GM15510 (cell line): ENCODE measurements around the gene ZCCHC7.

Source experiments
- POLR2A ChIP-seq: IDR thresholded peaks from 3 replicates; pipeline ENCODE4 v1.6.1; 2011; ENCODE audit warnings: borderline replicate concordance; ENCODE audit not compliant: insufficient read length; ENCODE audit errors: extremely low read depth

The ZCCHC7 gene

GRCh38 chr9:37126214-37126788 lies 5.9 kb downstream of the ZCCHC7 start:
- TF ChIP-seq POLR2A = no peak

- no peak for TF ChIP-seq POLR2A
These were observed 6.6 kb downstream of the ZCCHC7 start for GRCh38 chr9:37127018-37127417.

GRCh38 chr9:37128051-37128450 lies 7.7 kb downstream of the ZCCHC7 start:
- TF ChIP-seq POLR2A = no peak

GRCh38 chr9:37134166-37134565 lies 13.8 kb downstream of the ZCCHC7 start:
- TF ChIP-seq POLR2A = no peak

- no peak for TF ChIP-seq POLR2A
These were observed 20.6 kb downstream of the ZCCHC7 start for GRCh38 chr9:37141015-37141414.

- TF ChIP-seq POLR2A = no peak
These were observed 24.4 kb downstream of the ZCCHC7 start for GRCh38 chr9:37144762-37145161.

- no peak for TF ChIP-seq POLR2A
These were observed 26.0 kb downstream of the ZCCHC7 start for GRCh38 chr9:37146410-37146809.

GRCh38 chr9:37148181-37148580 lies 27.8 kb downstream of the ZCCHC7 start:
- no peak for TF ChIP-seq POLR2A

- no peak for TF ChIP-seq POLR2A
These were observed 29.4 kb downstream of the ZCCHC7 start for GRCh38 chr9:37149666-37150308.

GRCh38 chr9:37150415-37150814 lies 30.0 kb downstream of the ZCCHC7 start:
- no peak for TF ChIP-seq POLR2A

- TF ChIP-seq POLR2A = no peak
These were observed 31.4 kb downstream of the ZCCHC7 start for GRCh38 chr9:37151812-37152211.

GRCh38 chr9:37152365-37152764 lies 32.0 kb downstream of the ZCCHC7 start:
- no peak for TF ChIP-seq POLR2A

- TF ChIP-seq POLR2A = no peak
These were observed 35.2 kb downstream of the ZCCHC7 start for GRCh38 chr9:37155601-37156000.

- no peak for TF ChIP-seq POLR2A
These were observed 35.8 kb downstream of the ZCCHC7 start for GRCh38 chr9:37156205-37156604.

GRCh38 chr9:37156781-37157356 lies 36.5 kb downstream of the ZCCHC7 start:
- TF ChIP-seq POLR2A = no peak

GRCh38 chr9:37157726-37158377 lies 37.5 kb downstream of the ZCCHC7 start:
- TF ChIP-seq POLR2A = no peak
